HG03432 (cell line): ENCODE measurements around the gene PRR35.
A peak's percentile ranks its signal among the peaks of the same experiment; 100 is the strongest.

Experiments used
- ATAC-seq: cut with Tn5 transposase; IDR thresholded peaks from one replicate; pipeline ENCODE4 v1.9.1; 2021; ENCODE audit warnings: mild to moderate bottlenecking, moderate library complexity; ENCODE audit not compliant: unreplicated experiment

Gene PRR35

DNA sequence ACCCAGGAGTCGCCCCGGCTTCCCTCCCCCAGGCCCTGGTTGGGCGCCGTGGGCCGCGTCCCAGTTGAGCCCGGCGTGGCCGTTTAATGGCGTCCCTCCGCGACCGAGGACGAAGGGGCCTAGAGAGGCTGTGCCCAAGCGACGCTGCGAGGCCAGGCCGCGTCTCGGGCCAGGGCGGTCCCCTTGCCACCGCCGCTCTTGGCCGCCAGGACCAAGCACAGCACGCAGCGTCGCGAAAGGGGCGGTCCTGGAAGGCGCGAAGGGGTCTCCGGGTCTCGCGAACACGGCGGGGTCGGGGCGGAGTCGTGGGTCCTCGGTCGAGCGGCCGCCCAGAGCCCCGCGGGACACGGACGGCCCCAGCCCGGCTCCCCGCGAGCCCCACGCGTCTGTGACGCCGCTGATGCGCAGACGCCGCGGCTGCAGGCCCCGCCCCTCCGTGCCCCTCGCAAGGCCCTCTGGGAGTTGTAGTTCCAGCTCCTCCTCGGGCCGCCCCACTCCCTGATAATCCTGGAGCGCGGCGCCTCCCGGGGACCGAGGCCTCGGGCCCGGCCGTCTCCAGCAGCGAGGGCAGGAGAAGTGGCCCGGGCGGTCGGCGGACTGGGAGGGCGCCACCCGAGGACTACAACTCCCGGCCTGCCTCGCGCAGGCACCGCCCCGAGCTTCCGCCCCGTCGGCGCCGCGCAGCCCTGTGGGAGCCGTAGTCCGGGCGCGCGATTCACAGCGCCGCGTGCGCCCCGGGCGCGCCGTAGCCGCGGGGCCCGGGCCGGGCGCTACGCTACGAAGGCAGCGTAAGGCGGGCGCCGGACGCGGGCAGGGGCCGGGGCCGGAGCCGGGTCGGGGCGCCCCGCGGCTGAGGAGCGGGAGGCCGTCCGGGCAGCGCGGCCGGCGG lies 32.9 kb upstream of the PRR35 start, which contains the start of gene CAPN15:
Gene CAPN15, plus strand, starts transcription at position 698 of the 889 bp plus-strand sequence. CDS start 19,127 bp downstream, outside the sequence.
- peak; percentile 66 for ATAC-seq

DNA sequence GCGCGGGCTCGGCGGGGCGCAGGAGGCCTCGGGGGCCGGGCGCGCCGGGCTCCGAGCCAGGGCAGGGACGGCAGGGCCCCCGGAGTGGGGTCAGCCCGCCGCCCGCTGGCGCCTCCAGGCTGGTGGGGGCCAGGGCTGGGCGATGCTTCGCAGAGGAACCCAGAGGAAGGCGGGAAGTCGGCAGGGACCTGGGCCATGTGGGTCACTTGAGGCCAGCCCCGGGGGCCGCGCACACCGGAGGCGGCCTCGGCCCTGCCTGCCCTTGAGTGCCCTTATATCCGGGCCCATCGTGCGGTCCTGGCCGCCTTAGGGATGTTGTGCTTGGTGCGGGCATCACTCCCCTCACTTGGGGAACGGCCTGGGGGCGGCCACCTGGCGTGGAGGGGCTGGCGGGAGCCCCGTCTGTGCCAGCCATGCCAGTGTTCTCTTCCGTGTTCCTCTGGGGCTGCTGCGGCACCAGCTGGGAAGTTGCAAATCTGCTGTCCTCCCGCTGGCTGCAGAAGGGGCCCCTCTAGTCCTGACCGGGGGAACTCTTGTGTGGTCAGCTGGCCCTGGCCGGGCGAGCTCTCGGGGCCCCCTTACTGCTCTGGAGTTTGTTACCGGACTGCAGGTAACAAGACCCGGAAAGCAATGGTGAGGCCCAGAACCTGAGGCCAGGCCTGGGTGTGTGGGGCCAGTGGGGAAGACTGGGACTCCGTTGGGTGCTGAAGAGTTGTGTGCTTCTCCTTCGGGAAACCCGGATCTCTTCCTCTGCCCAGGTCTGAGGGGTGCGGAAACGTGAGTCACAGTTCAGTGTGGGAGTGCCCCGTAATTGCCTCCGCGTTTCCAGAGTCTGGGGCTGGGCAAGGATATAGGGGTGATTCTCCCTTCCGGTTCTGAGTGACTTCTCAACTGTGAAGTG lies 31.8 kb upstream of the PRR35 start:
- peak; percentile 14 for ATAC-seq

DNA sequence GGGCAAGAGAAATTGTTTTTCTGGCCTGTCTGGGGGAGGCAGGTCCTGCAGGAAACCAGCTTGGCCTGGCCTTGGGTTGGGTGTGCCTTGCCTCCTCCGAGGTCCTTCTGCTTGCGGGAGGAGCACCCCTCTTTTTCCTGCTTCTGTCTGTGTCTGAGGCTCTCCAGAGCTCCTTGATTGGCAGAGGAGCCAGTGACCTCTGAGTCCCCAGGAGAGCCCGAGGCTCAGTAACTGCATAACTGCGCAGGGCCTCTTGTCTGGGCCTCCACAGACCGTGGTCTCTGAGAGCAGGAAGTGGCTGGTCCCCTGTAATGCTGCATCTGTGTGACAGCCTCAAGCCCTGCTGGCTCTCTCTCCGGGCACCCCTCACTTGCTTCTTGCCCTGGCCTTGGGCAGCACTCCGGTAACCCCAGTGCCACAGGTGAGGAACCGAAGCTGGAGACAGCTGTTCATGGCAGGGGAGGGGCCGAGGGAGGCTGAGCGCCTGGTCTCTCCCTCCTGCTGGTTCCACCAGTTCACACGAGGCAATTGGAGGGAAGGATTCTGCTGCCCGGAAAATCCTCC lies 31.1 kb upstream of the PRR35 start:
- ATAC-seq, result no peak

DNA sequence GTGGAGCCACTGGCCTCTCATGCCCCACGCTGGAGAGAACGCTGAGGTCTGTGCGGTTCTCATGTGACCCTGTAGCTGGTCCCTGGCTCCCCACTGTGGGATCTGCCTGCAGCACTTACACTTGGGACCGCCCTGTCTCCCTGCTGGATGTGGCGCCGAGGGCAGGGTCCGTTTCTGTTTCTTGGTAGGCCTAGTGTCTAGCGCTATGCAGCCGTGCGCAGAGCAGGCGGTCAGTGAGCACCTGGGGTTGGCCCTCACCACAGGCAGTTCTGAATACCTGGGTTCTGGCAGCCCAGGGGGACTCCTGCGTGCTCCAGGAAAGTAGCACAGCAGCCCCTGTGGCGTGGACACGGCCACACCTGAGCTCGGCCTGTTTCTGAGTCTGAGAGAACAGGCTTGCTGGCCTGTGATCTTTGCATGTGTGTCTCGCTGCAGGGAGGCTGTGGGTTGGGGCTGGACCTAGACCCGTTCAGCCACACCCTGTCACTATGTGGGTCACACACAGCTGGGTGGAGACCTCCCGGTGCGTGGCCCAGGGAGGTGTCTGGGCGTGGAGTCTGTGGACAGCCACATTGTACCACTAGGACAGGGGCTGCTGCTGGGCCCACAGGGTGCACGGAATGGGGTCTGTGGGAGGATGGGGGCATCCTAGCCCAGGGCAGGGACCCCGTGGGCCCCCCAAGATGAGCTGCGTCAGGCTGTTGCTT lies 29.9 kb upstream of the PRR35 start:
- no peak for ATAC-seq

DNA sequence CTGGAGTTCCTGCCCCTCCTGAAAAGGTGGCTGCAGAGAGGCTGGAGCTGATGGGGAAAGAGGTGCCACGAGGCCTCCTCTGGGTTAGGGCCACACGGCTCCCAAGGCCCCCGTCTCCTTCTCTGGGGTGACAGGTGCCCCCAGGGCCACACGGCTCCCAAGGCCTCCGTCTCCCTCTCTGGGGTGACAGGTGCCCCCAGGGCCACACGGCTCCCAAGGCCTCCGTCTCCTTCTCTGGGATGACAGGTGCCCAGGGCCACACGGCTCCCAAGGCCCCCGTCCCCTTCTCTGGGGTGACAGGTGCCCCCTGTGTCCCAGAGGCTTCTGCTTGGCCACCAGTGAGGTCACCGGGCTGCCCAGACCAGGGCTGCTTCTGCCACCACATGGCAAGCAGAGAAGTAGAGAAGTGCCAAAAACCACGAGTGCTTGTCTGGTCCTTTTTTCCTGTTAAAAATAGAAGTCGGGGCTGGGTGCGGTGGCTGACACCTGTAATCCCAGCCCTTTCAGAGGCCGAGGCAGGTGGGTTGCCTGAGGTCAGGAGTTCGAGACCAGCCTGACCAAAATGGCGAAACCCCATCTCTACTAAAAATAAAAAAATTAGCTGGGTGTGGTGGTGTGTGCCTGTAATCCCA lies 28.6 kb upstream of the PRR35 start:
- no peak for ATAC-seq

DNA sequence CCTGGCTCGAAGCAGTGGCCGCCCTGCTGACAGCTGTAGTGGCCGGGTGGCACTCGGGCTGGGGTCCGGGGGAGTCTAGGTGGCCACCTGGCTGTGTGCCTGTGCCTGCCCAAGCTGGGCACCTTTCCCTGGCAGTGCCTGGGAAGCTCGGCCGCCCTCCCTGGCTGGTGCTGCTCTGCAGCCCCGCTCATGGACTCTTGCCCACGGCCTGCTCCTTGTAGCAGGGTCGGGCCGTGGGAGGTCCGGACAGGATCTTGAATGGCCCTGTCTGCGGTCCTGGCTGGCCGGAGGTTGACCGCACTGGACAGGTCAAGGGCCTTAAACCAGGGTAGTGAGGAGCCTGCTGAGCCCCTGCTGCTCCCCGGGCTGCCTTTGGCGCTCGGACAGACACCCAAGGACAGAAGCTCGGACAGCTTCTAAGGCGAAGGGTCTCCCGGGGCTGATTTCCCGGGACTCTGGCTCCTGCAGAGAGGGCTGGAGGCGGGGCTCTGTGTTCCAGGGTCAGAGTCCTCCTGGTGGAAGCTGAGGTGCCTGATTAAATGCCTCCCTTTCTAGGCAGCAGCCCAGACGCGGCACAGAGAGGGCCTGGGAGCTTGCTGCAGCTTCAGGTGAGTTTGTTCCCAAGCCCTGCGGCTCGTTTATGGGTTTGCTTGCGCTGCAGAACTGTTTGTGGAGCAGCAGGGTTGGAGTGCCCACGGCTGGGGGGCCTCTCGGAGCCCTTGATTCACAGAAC lies 26.6 kb upstream of the PRR35 start:
- no peak for ATAC-seq

DNA sequence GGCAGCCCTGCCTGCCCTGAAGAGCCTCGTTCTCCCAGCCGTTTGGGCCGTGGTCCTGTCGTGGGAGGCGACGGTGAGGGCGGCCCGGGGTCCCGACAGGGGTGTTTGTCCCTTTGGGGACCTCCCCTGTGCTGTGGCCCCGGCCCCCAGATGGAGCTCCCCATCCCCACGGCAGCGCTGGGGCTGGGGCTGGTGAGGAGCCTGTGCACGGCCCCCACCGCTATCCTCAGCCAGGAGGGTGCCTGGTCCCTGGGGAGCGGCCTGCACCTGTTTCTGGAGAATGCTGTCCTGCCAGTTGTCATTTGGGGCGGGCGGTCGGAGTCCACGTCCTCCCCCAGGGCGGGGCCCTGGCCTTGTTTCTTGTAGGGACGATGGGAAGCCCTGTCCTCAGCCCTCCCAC lies 26.1 kb upstream of the PRR35 start:
- no peak for ATAC-seq

DNA sequence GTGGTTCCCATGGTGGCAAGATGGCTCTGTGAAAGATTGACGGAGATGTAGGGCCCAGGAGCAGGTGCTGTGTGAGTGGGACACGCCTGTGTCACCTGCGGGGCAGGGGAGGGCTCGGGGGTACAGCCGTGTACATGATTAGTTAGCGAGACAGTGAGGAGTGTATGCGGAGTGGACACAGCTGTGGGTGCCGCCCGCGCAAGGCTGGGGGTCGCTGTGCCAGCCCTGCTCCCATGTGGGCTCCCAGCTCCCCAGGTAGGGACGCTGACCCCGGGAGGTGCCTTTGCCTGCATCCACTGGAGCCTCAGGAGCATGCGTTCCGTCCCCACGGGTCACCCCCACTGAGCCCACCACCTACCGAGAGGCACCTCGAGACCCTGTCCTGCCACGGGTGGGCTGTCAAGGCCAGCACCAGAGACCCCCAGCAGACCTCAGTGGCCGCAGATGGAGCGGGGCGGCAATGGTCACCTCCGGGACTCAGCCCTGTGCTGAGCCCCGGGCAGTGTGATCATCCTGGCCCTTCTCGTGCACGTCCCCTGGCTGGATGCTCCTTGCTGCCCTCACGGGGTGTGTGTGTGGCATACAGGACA lies 25.2 kb upstream of the PRR35 start:
- ATAC-seq, result no peak

DNA sequence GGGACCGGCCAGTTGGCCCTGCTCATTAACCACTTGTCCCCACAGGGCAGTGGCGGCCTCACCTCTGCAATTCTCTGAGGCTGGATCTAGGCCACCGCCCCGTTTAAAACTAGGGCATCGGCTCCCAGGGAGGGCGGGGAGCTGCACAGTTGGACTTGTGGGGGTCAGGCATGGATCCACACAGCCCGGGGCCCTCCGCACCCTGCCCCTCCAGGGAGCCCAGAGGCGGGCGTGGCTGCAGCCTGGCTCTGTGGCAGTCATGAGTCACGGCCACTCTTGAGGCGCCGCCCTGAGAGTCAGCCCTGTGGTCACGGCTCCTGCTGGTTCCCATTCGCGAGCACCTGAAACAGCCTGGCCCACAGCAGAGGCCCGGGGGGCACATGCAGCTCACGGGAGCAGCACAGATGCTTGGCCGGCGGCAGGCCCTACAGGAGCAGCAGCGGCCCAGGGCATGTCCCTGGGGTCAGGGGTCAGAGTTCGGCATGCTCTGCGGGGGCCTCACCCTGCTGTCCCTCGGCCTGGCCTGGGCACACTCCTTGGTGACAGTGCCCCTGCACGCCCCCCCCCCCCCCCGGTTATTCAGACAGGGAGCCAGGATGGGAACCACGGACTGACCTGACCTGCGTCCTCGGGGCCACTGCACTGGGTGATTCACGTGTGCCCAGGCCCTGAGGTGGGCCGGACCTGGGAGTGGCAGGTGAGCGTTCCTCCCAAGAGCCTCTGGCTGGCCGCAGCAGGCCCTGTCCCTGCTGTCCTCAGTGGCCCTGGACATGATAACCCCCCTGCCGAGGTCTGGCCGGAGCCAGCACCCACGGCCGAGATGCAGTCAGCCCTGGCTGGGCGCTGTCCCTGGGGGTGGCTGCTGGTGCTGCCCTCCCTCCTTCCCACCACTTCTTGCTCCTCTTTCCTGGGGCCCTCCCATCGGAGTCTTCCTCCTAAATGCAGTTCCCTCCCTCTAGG lies 24.5 kb upstream of the PRR35 start:
- ATAC-seq, result no peak

DNA sequence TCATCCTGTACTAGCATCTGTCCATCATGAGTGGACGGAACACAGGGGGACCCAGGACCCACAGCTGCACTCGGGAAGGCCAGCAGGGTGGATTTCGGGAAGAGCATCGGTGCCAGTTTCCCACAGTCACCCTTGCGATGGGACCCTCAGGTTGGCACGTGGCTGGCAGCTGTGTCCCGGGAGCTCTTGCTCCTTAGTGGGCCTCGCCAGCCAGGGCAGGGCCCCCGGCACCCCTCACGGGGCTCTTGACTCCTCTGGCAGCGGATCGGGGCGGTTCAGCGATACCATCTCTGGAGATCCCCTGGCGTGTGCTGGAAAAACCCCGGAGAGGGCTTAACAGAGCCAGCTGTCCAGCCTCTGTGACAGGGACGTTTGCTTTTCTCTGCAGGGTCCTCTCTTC lies 23.4 kb upstream of the PRR35 start:
- no peak for ATAC-seq

DNA sequence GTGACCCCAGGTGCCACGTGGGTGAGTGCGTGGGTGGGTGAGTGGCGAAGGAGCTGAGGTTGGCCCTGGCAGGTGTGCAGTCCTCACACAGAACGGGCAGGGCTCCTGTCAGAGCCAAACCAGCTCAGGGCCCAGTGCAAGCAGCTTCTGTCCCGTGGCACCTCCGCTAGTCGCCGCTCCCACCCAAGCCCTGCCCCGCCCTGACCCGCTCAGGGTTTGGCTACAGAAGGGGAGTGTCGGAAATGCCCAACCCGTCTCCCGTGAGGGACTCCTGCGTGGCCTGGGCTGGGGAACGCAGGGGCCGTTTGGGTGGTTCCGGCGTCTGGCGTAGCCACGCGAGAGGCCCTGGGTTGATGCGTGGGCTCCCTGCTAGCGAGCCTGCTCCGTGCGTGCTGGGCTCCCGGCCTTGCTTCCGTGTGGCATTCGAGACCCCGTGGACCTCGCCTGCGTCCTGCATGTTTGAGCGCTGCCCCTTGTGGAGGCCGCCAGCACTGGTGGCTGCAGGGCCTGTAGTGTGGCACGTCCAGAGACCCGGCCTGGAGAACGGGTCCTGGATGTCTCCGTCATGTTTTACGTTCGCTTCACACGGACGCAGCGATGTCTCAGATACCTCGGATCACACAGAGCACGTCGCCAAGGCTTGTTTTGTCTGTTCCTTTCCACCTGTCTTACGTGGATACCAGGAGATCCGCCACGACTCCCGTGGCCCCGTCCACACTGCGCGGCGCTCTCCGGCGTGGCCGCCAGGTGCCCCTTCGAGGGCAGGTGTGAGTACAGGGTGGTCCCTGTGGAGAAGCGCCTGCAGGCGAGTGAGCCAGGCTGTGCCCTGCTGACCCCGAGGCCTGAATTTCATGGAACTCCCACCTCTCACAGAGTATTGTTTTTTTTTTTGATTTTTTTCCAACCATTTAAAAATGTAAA lies 22.5 kb upstream of the PRR35 start:
- ATAC-seq, result no peak

DNA sequence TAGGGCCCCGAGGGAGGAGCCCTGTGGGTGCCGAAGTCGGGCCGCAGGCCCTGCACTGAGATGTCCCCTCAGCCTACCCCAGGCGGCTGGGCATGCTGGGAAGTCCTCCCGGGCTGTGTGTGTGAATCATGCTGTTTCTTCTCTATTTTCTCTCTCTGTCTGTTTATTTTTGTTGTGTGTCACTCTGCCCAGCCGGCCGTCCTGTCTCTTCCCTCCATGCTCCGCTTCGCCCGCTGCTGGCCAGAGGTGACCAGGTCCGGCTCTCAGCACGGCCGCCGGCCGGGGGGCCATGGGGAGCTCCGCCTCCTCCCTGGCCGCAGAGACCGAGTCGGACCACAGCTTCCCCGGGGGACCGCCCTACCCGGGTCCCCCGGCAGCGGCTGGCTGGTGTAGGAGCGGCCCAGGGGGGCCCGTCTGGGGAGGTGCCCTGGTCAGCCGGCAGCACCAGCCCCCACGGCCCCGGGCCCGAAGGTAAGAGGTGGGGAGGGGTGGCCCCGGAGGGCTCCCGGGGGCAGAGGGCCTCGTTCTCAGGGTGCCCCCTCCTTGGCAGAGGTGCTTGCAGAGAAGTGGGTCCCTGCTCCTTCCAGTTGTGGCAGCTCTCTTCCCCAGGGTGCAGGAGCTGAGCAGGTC lies 20.2 kb upstream of the PRR35 start:
- ATAC-seq, result no peak

DNA sequence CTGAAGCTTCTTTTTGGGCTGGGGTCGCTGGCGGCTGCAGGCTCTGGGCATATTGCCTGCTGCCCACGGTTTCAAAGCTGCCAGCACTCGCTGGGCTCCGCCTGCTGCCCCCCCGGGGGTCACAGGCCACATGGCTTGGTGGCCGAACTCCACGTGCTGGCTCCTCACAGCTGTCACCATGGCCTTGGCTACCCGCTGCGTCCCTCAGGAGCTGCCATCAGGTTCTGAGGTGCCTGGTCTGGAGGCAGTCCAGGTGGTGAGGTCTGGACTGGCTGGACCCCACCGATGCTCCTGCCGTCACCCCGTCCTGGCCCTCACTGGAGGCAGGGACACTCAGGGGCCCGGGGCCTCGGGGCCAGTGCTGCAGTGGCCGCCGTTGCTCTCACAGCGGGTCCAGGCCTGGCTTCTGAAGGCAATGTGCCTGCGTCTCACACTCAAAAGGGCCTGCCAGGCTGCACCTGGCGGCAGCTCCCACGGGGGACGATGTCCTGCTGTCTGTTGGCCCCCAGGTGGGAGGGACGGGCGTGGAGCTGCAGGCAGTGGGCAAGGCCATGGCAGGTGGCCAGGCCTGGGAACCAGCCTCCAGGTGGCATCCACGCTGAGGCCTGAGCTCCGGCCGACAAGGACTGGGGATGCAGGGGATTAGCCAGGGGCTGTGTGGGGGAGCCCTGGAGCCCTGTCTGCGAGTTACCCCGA lies 19.4 kb upstream of the PRR35 start:
- no peak for ATAC-seq

DNA sequence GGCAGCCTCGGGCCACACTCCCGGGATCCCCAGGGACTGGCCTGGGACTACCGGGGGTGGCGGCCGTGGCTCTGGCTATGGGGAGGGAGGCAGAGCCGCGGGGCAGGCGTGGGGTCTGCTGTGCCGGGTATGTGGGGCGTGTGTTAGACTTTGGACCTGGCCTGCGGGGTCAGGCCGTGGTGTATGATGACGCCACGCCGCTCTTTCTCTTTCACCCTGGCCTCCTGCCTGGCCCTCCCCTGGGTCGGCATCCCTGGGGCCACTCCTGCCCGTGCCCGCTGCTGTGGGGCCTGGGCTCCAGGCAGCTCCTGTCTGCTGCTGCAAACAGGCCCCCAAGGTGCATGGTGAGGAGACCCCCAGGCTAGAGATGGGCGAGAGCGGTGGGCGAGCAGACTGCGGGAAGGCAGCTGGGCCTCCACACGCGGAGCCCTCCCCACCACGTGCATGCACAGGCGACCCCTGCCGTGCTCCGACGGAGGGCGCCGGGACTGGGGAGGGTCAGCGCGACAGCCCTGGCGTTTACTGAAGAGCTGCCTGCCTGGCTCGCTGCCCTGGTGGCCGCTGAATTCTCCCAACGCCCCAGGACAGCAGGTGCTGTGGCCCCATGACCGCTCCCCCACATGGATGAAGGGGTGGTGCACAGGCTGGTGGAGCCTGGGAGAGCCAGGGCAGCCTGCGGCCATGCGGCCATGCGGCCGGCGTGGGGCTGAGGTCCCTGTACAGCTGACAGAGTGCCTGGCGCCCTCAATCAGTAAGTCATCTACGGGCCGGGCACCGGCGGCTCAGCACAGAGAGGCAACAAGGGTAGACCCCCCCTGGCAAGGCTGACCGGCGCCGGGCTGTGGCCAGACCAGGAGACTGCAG lies 16.7 kb upstream of the PRR35 start:
- no peak for ATAC-seq

DNA sequence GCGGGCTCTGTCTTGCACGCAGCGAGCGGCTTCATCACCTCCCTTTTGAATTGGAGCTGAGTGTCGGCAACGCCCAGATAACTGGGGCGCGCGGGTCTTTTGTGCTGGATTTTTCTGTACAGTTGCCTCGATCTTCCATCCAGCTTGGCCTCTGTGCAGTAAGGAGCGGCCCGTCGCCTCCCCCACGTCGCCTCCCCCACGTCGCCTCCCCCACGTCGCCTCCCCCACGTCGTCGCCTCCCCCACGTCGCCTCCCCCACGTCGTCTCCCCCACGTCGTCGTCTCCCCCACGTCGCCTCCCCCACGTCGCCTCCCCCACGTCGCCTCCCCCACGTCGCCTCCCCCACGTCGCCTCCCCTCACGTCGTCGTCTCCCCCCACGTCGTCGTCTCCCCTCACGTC lies 15.7 kb upstream of the PRR35 start:
- no peak for ATAC-seq
